Osteoblast (primary cell): ENCODE data around the gene POU6F2. TPM values are rescaled to one million over a fixed set of nuclear protein-coding genes. Genes with fewer than 3 reads are reported as not detected.

ENCODE experiments used
- DNase-seq: peaks from one replicate; pipeline ENCODE4 v3.0.0; 2011; ENCODE audit warnings: low spot score, mixed read lengths; ENCODE audit not compliant: insufficient read length; ENCODE audit errors: missing footprints
- H2AFZ ChIP-seq: 2 replicates; pipeline ENCODE4 v1.6.0; 2011; ENCODE audit warnings: mild to moderate bottlenecking, low read length
- H3K27ac ChIP-seq: 2 replicates; pipeline ENCODE4 v1.5.1; 2011; ENCODE audit warnings: mild to moderate bottlenecking, low read depth, low read length, moderate library complexity
- H3K27me3 ChIP-seq: 2 replicates; pipeline ENCODE4 v1.6.0; 2012; ENCODE audit warnings: mild to moderate bottlenecking, control low read depth, inconsistent platforms, low read length, moderate library complexity; ENCODE audit not compliant: insufficient read depth
- H3K36me3 ChIP-seq: 2 replicates; pipeline ENCODE4 v1.5.1; 2011; ENCODE audit warnings: mild to moderate bottlenecking, low read length, control low read depth, moderate library complexity; ENCODE audit not compliant: insufficient read depth
- H3K4me1 ChIP-seq: 2 replicates; pipeline ENCODE4 v1.5.1; 2011; ENCODE audit warnings: mild to moderate bottlenecking, low read length, control low read depth, moderate library complexity; ENCODE audit not compliant: insufficient read depth
- H3K4me2 ChIP-seq: 2 replicates; pipeline ENCODE4 v1.6.0; 2011; ENCODE audit warnings: mild to moderate bottlenecking, low read length; ENCODE audit not compliant: insufficient read depth
- H3K4me3 ChIP-seq: fragments of 200-600 bp; sonication (generic); 3 replicates; pipeline ENCODE4 v1.5.1; 2012; ENCODE audit warnings: mild to moderate bottlenecking, low read length, inconsistent platforms; ENCODE audit not compliant: insufficient read depth
- H3K79me2 ChIP-seq: 2 replicates; pipeline ENCODE4 v1.6.0; 2012; ENCODE audit warnings: mild to moderate bottlenecking, low read length, control low read depth, inconsistent platforms; ENCODE audit not compliant: insufficient read depth
- H3K9me3 ChIP-seq: 2 replicates; pipeline ENCODE4 v1.5.1; 2011; ENCODE audit warnings: low read depth, low read length, control low read depth
- H4K20me1 ChIP-seq: 2 replicates; pipeline ENCODE4 v1.6.0; 2012; ENCODE audit warnings: mild to moderate bottlenecking, low read length, control low read depth; ENCODE audit not compliant: insufficient read depth
- total RNA-seq: library from RNA; depleted of rRNA; stranded (reverse); fragments of >200 nt; gene quantifications from 2 replicates; pipeline ENCODE4 v1.2.3, GENCODE V29; 2012
- TF ChIP-seq, protein P1 (sequence below): IDR thresholded peaks from 2 replicates; pipeline ENCODE4 v1.5.1; 2011; ENCODE audit warnings: mild to moderate bottlenecking, low read depth, low read length, moderate library complexity; ENCODE audit errors: extremely low read depth

Gene POU6F2
- total RNA-seq, 1 donor: not detected

GRCh38 chr7:39247576-39247975, 269.9 kb downstream of the POU6F2 start:
- TF ChIP-seq, protein P1, sequence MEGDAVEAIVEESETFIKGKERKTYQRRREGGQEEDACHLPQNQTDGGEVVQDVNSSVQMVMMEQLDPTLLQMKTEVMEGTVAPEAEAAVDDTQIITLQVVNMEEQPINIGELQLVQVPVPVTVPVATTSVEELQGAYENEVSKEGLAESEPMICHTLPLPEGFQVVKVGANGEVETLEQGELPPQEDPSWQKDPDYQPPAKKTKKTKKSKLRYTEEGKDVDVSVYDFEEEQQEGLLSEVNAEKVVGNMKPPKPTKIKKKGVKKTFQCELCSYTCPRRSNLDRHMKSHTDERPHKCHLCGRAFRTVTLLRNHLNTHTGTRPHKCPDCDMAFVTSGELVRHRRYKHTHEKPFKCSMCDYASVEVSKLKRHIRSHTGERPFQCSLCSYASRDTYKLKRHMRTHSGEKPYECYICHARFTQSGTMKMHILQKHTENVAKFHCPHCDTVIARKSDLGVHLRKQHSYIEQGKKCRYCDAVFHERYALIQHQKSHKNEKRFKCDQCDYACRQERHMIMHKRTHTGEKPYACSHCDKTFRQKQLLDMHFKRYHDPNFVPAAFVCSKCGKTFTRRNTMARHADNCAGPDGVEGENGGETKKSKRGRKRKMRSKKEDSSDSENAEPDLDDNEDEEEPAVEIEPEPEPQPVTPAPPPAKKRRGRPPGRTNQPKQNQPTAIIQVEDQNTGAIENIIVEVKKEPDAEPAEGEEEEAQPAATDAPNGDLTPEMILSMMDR: no peak
- no peaks in the 10 kb centered on the region for H4K20me1 ChIP-seq

DNA sequence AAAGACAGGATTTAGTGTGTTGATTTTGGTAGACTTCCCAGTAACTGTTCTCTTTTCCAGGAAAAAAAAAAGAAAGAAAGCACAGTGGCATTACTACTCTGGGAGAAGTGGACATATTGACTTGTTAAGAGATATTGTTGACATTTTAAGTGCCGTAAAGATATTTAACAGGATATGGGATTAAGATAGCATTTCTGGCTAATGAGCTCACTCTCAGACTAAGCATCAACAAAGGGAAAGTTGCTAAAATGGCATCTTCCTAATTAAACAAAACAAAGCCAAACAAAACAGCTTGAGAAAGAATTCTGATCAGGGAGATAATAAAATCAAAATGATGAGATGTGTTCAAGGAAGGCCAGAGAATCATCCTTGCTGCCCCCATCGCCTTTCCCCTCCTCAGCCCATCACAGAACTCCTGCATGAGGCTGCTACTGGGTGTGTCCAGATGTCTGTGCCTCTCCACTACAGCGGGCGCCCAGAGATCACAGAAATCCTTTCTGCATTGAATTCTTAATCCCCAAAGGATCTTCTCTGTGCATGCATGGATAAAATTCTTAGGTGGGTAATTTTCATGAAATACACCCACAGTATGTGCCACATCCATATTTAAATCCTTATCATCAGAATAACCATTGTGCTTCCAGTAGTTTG, 270.5 kb downstream of the POU6F2 start:
- Histone ChIP-seq H3K79me2 (no peaks in the 10 kb centered on the region), H2AFZ (no peak overlapping the region), H3K27ac (no peak overlapping the region), H3K4me2 (no peak overlapping the region), H3K4me1 (no peaks in the 10 kb centered on the region), H4K20me1 (no peaks in the 10 kb centered on the region), H3K4me3 (no peak overlapping the region), H3K9me3 (no peaks in the 10 kb centered on the region), H3K36me3 (no peaks in the 10 kb centered on the region), H3K27me3 (no peaks in the 10 kb centered on the region)
- TF ChIP-seq, protein P1: no peak
- no peak for DNase-seq

More at GRCh38 chr7:39247576-39247975, 269.9 kb downstream of the POU6F2 start:
- no peaks in the 10 kb centered on the region for H3K9me3 ChIP-seq
- no peak overlapping the region for H2AFZ ChIP-seq
- no peaks in the 10 kb centered on the region for H3K27me3 ChIP-seq
- no peaks in the 10 kb centered on the region for H3K79me2 ChIP-seq
- no peak overlapping the region for H3K27ac ChIP-seq
- H3K4me2 ChIP-seq: no peak overlapping the region
- no peaks in the 10 kb centered on the region for H3K4me1 ChIP-seq
- H3K4me3 ChIP-seq: no peak overlapping the region
- DNase-seq: no peak
- no peaks in the 10 kb centered on the region for H3K36me3 ChIP-seq

GRCh38 chr7:39248692-39249090, 271.0 kb downstream of the POU6F2 start:
- no peaks in the 10 kb centered on the region for H3K27me3 ChIP-seq
- H4K20me1 ChIP-seq: no peaks in the 10 kb centered on the region
- no peak for DNase-seq

DNA sequence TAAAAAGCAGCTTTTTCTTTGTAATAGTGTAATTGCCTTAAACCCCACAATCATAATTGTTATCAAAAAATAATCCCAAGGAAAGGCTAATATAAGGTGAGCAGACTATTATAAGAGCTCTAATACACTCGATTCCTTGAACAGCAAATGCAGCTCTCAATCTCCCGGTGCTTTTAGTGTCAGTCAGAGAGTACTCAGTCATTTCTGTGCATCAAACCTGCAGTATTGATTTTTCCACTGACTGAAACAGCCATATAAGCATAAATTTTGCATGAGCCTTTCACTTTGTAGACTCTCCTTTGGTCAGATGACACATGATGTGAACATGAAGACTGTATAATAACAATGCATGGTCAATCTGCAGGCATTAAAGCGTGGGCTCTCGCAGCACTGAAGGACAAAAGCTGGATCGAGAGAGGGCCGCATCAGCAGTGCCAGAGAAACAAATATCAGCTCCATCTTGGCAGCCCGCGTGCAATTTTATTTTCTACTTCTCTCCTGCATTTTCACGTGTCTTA, 272.0 kb downstream of the POU6F2 start:
- no peaks in the 10 kb centered on the region for H3K4me1 ChIP-seq
- no peaks in the 10 kb centered on the region for H3K36me3 ChIP-seq
- no peaks in the 10 kb centered on the region for H3K79me2 ChIP-seq
- H3K4me2 ChIP-seq: no peak overlapping the region
- no peak overlapping the region for H3K4me3 ChIP-seq
- H3K9me3 ChIP-seq: no peaks in the 10 kb centered on the region
- no peaks in the 10 kb centered on the region for H4K20me1 ChIP-seq
- no peaks in the 10 kb centered on the region for H3K27me3 ChIP-seq
- TF ChIP-seq, protein P1: no peak
- no peak for DNase-seq
- no peak overlapping the region for H3K27ac ChIP-seq
- no peak overlapping the region for H2AFZ ChIP-seq

More at GRCh38 chr7:39248692-39249090, 271.0 kb downstream of the POU6F2 start:
- H2AFZ ChIP-seq: no peak overlapping the region
- no peaks in the 10 kb centered on the region for H3K4me1 ChIP-seq
- no peaks in the 10 kb centered on the region for H3K9me3 ChIP-seq
- no peak overlapping the region for H3K4me3 ChIP-seq
- H3K27ac ChIP-seq: no peak overlapping the region
- H3K79me2 ChIP-seq: no peaks in the 10 kb centered on the region
- no peaks in the 10 kb centered on the region for H3K36me3 ChIP-seq
- TF ChIP-seq, protein P1: no peak
- no peak overlapping the region for H3K4me2 ChIP-seq
